Stimulated activated naive CD8-positive, alpha-beta T cell treated with anti-CD3 and anti-CD28 coated beads, Interleukin-15, amount 100 ng/mL, for 72 hours (primary cell): ENCODE results near the gene OR2Y1.
"Not testable (repeated sequence)": the region's sequence is repeated elsewhere in the genome, so short reads cannot be mapped to it uniquely, and the experiment has no call there.

Experiments used
- ATAC-seq: fragments of 150-1000 bp; cut with Tn5 transposase; 2 replicates; pipeline ENCODE4 v1.10.0; 2021; ENCODE audit warnings: mild to moderate bottlenecking, moderate library complexity
- DNase-seq, 2 donors: peaks; one replicate each; pipeline ENCODE4 v3.0.0; 2021 to 2022
- H3K27ac Mint-ChIP-seq, 2 donors: one replicate each; pipeline ENCODE4 v1.8.0; 2022; ENCODE audit warnings: mild to moderate bottlenecking in 2 of 2, mixed read lengths in 2 of 2, moderate library complexity in 2 of 2
- H3K27me3 Mint-ChIP-seq: one replicate; pipeline ENCODE4 v1.8.0; 2022; ENCODE audit warnings: mixed read lengths
- H3K4me1 Mint-ChIP-seq: one replicate; pipeline ENCODE4 v1.8.0; 2022; ENCODE audit warnings: mild to moderate bottlenecking, mixed read lengths
- H3K4me3 Mint-ChIP-seq, 2 donors: one replicate each; pipeline ENCODE4 v1.8.0; 2022; ENCODE audit warnings: mild to moderate bottlenecking in 2 of 2, mixed read lengths in 2 of 2, moderate library complexity in 1 of 2
- H3K9me3 Mint-ChIP-seq, 2 donors: one replicate each; pipeline ENCODE4 v1.8.0; 2022; ENCODE audit warnings: mixed read lengths in 2 of 2

The OR2Y1 gene

GRCh38 chr5:180703371-180703770, 36.5 kb downstream of the OR2Y1 start:
- H3K4me1 Mint-ChIP-seq, DNase-seq, H3K27ac Mint-ChIP-seq, H3K27me3 Mint-ChIP-seq, H3K4me3 Mint-ChIP-seq, H3K9me3 Mint-ChIP-seq, ATAC-seq: not testable (repeated sequence)

GRCh38 chr5:180700440-180700839, 39.4 kb downstream of the OR2Y1 start:
- H3K4me1 Mint-ChIP-seq: peaks cover 12% of the 10 kb centered on the region
- ATAC-seq, H3K27me3 Mint-ChIP-seq, H3K27ac Mint-ChIP-seq, DNase-seq, H3K4me3 Mint-ChIP-seq, H3K9me3 Mint-ChIP-seq: not testable (repeated sequence)

GRCh38 chr5:180699042-180699441, 40.8 kb downstream of the OR2Y1 start:
- Mint-ChIP-seq H3K4me3 (no peak overlapping the region), H3K4me1 (peaks cover 12% of the 10 kb centered on the region), H3K27me3 (no peaks in the 10 kb centered on the region), H3K9me3 (peaks cover 0 to 5% of the 10 kb centered on the region in 2 donors), H3K27ac (no peak overlapping the region)
- DNase-seq: no peak
- peak; percentile 78 for ATAC-seq

- Mint-ChIP-seq H3K4me3 (no peak overlapping the region), H3K27me3 (no peaks in the 10 kb centered on the region), H3K27ac (no peak overlapping the region), H3K4me1 (peaks cover 33% of the 10 kb centered on the region), H3K9me3 (peaks cover 0 to 5% of the 10 kb centered on the region in 2 donors)
- DNase-seq: no peak
- no peak for ATAC-seq
Measured at GRCh38 chr5:180696116-180696515, 43.7 kb downstream of the OR2Y1 start.

- ATAC-seq (no peak), DNase-seq (no peak)
- Mint-ChIP-seq H3K27me3 (no peaks in the 10 kb centered on the region), H3K27ac (no peak overlapping the region), H3K4me1 (peaks cover 48% of the 10 kb centered on the region), H3K9me3 (no peaks in the 10 kb centered on the region), H3K4me3 (no peak overlapping the region)
Measured at GRCh38 chr5:180692429-180692828, 47.4 kb downstream of the OR2Y1 start.

GRCh38 chr5:180691046-180691445, 48.8 kb downstream of the OR2Y1 start:
- H3K9me3 Mint-ChIP-seq: no peaks in the 10 kb centered on the region
- DNase-seq: no peak
- ATAC-seq: no peak
- no peak overlapping the region for H3K4me3 Mint-ChIP-seq
- peaks cover 59% of the 10 kb centered on the region for H3K4me1 Mint-ChIP-seq
- H3K27ac Mint-ChIP-seq: no peak overlapping the region
- no peaks in the 10 kb centered on the region for H3K27me3 Mint-ChIP-seq

GRCh38 chr5:180690562-180690961, 49.3 kb downstream of the OR2Y1 start:
- peak overlapping the region in 1 of 2 donors; percentile 13 for H3K27ac Mint-ChIP-seq
- DNase-seq (no peak), ATAC-seq (no peak)
- no peaks in the 10 kb centered on the region for H3K27me3 Mint-ChIP-seq
- no peaks in the 10 kb centered on the region for H3K9me3 Mint-ChIP-seq
- peak overlapping the region in 1 of 2 donors; percentile 6 for H3K4me3 Mint-ChIP-seq
- peaks cover 64% of the 10 kb centered on the region for H3K4me1 Mint-ChIP-seq

GRCh38 chr5:180689775-180690174, 50.1 kb downstream of the OR2Y1 start:
- Mint-ChIP-seq H3K4me1 (peaks cover 69% of the 10 kb centered on the region), H3K27me3 (no peaks in the 10 kb centered on the region), H3K4me3 (peak overlapping the region; percentile 75 to 76), H3K9me3 (no peaks in the 10 kb centered on the region), H3K27ac (peak overlapping the region; percentile 95)
- DNase-seq: no peak
- ATAC-seq: no peak
